ENCODE results near the gene TTYH2.
A peak's percentile ranks its signal among the peaks of the same experiment; 100 is the strongest.

The TTYH2 gene

GRCh38 chr17:74179576-74179975 lies 33.8 kb upstream of the TTYH2 start:
- no peak overlapping the region for H2AK5ac ChIP-seq (ENCODE audit: low read depth, low read length)
- H3K4me1 ChIP-seq (ENCODE audit: control insufficient read depth in 2 of 2, insufficient read depth in 1 of 2, low read depth in 1 of 2, low read length in 2 of 2), result peaks cover 0 to 15% of the 10 kb centered on the region in 2 donors
- no peaks in the 10 kb centered on the region for H3K36me3 ChIP-seq (replicated peaks in 1 of 2; ENCODE audit: control insufficient read depth in 2 of 2, insufficient read depth in 2 of 2, low read length in 2 of 2)
- H3K4ac ChIP-seq (ENCODE audit: low read length), result no peak overlapping the region
- H3K27ac ChIP-seq (replicated peaks; ENCODE audit: low read length), result no peak overlapping the region
- DNase-seq (ENCODE audit: low spot score), result no peak
- WGBS, 2 donors (ENCODE audit: extremely low coverage in 2 of 2, insufficient read length in 2 of 2, insufficient replicate concordance in 1 of 2), result no CpG with 5 or more reads among the region's 4 CpGs
- no peaks in the 10 kb centered on the region for H3K79me1 ChIP-seq (ENCODE audit: low read depth, low read length)
- no peak overlapping the region for H4K91ac ChIP-seq (ENCODE audit: low read depth, low read length, poor library complexity)
- peaks cover 0 to 52% (median 0%) of the 10 kb centered on the region in 3 experiments for H3K27me3 ChIP-seq (ENCODE audit: control insufficient read depth in 3 of 3, insufficient read depth in 3 of 3, low read depth in 1 of 3, low read length in 3 of 3)
- H2BK5ac ChIP-seq (ENCODE audit: low read length), result no peak overlapping the region
- H3K9ac ChIP-seq (ENCODE audit: low read depth, low read length, poor library complexity), result no peak overlapping the region
- no peak overlapping the region for H3K23ac ChIP-seq (ENCODE audit: low read depth, low read length, poor library complexity)
- H4K8ac ChIP-seq (ENCODE audit: low read depth, low read length), result no peak overlapping the region
- no peak overlapping the region for H2AFZ ChIP-seq (ENCODE audit: low read length)
- H3K4me2 ChIP-seq (ENCODE audit: insufficient read depth, low read length, poor library complexity, severe bottlenecking), result no peak overlapping the region
- no peak overlapping the region for H3K14ac ChIP-seq (ENCODE audit: low read length)
- H3K4me3 ChIP-seq (ENCODE audit: low read length in 2 of 2), result no peak overlapping the region
- no peaks in the 10 kb centered on the region for H3K9me3 ChIP-seq (replicated peaks in 1 of 2; ENCODE audit: control insufficient read depth in 2 of 2, insufficient read depth in 1 of 2, low read depth in 1 of 2, low read length in 2 of 2)
- H2BK15ac ChIP-seq (ENCODE audit: low read length), result no peak overlapping the region
- H3K18ac ChIP-seq (ENCODE audit: low read length), result no peak overlapping the region
- no peak overlapping the region for H2BK120ac ChIP-seq (ENCODE audit: low read depth, low read length)
- no peak overlapping the region for H2BK12ac ChIP-seq (ENCODE audit: low read length)

GRCh38 chr17:74180336-74180735 lies 33.0 kb upstream of the TTYH2 start:
- Histone ChIP-seq H2BK120ac (ENCODE audit: low read depth, low read length) (no peak overlapping the region), H2BK15ac (ENCODE audit: low read length) (peak overlapping the region; percentile 62), H2AK5ac (ENCODE audit: low read depth, low read length) (no peak overlapping the region), H2BK12ac (ENCODE audit: low read length) (no peak overlapping the region), H3K14ac (ENCODE audit: low read length) (no peak overlapping the region), H3K4me1 (ENCODE audit: control insufficient read depth in 2 of 2, insufficient read depth in 1 of 2, low read depth in 1 of 2, low read length in 2 of 2) (peaks cover 0 to 15% of the 10 kb centered on the region in 2 donors), H3K79me1 (ENCODE audit: low read depth, low read length) (no peaks in the 10 kb centered on the region), H3K18ac (ENCODE audit: low read length) (peak overlapping the region; percentile 88), H4K91ac (ENCODE audit: low read depth, low read length, poor library complexity) (no peak overlapping the region), H3K36me3 (replicated peaks in 1 of 2; ENCODE audit: control insufficient read depth in 2 of 2, insufficient read depth in 2 of 2, low read length in 2 of 2) (no peaks in the 10 kb centered on the region), H2AFZ (ENCODE audit: low read length) (peak overlapping the region; percentile 54), H2BK5ac (ENCODE audit: low read length) (no peak overlapping the region), H3K4ac (ENCODE audit: low read length) (no peak overlapping the region), H3K9ac (ENCODE audit: low read depth, low read length, poor library complexity) (peak overlapping the region; percentile 38), H3K4me3 (ENCODE audit: low read length in 2 of 2) (no peak overlapping the region), H3K9me3 (replicated peaks in 1 of 2; ENCODE audit: control insufficient read depth in 2 of 2, insufficient read depth in 1 of 2, low read depth in 1 of 2, low read length in 2 of 2) (no peaks in the 10 kb centered on the region), H4K8ac (ENCODE audit: low read depth, low read length) (no peak overlapping the region), H3K27me3 (ENCODE audit: control insufficient read depth in 3 of 3, insufficient read depth in 3 of 3, low read depth in 1 of 3, low read length in 3 of 3) (peaks cover 0 to 48% (median 0%) of the 10 kb centered on the region in 3 experiments), H3K23ac (ENCODE audit: low read depth, low read length, poor library complexity) (no peak overlapping the region), H3K4me2 (ENCODE audit: insufficient read depth, low read length, poor library complexity, severe bottlenecking) (no peak overlapping the region), H3K27ac (replicated peaks; ENCODE audit: low read length) (no peak overlapping the region)
- no CpG with 5 or more reads among the region's 8 CpGs for WGBS, 2 donors (ENCODE audit: extremely low coverage in 2 of 2, insufficient read length in 2 of 2, insufficient replicate concordance in 1 of 2)
- DNase-seq (ENCODE audit: low spot score), result no peak

DNA sequence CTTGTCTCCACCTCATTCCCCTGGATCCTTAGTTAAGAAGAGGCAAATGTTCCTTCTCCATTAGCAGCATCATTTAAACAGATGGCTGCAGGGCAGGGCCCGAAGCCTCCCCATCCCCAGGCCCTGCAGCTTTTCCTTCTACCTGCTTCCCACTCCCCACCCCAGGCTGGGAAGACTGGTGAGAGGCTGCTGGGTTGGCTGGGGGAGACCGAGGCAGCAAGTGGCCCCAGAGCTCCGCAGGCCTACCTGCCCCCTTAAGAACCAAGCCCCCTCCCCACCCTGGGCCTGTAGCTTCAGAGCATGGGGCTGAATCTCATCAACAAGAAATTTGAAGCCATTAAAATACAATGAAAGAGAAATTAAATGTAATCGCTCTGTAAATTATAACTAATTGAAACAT lies 32.0 kb upstream of the TTYH2 start:
- H3K36me3 ChIP-seq (replicated peaks in 1 of 2; ENCODE audit: control insufficient read depth in 2 of 2, insufficient read depth in 2 of 2, low read length in 2 of 2), result no peaks in the 10 kb centered on the region
- H3K23ac ChIP-seq (ENCODE audit: low read depth, low read length, poor library complexity), result no peak overlapping the region
- no CpG with 5 or more reads among the region's 4 CpGs for WGBS, 2 donors (ENCODE audit: extremely low coverage in 2 of 2, insufficient read length in 2 of 2, insufficient replicate concordance in 1 of 2)
- peaks cover 0 to under 1% of the 10 kb centered on the region in 2 donors for H3K9me3 ChIP-seq (replicated peaks in 1 of 2; ENCODE audit: control insufficient read depth in 2 of 2, insufficient read depth in 1 of 2, low read depth in 1 of 2, low read length in 2 of 2)
- H3K27me3 ChIP-seq (ENCODE audit: control insufficient read depth in 3 of 3, insufficient read depth in 3 of 3, low read depth in 1 of 3, low read length in 3 of 3), result peaks cover 0 to 48% (median 0%) of the 10 kb centered on the region in 3 experiments
- DNase-seq (ENCODE audit: low spot score), result no peak
- no peak overlapping the region for H3K4ac ChIP-seq (ENCODE audit: low read length)
- no peaks in the 10 kb centered on the region for H3K79me1 ChIP-seq (ENCODE audit: low read depth, low read length)
- H4K8ac ChIP-seq (ENCODE audit: low read depth, low read length), result no peak overlapping the region
- H2BK15ac ChIP-seq (ENCODE audit: low read length), result no peak overlapping the region
- no peak overlapping the region for H3K4me3 ChIP-seq (ENCODE audit: low read length in 2 of 2)
- H2AK5ac ChIP-seq (ENCODE audit: low read depth, low read length), result peak overlapping the region; percentile 17
- H2BK5ac ChIP-seq (ENCODE audit: low read length), result no peak overlapping the region
- no peak overlapping the region for H3K14ac ChIP-seq (ENCODE audit: low read length)
- H2BK120ac ChIP-seq (ENCODE audit: low read depth, low read length), result no peak overlapping the region
- H3K4me2 ChIP-seq (ENCODE audit: insufficient read depth, low read length, poor library complexity, severe bottlenecking), result no peak overlapping the region
- H4K91ac ChIP-seq (ENCODE audit: low read depth, low read length, poor library complexity), result no peak overlapping the region
- H3K27ac ChIP-seq (replicated peaks; ENCODE audit: low read length), result no peak overlapping the region
- H3K18ac ChIP-seq (ENCODE audit: low read length), result no peak overlapping the region
- H2BK12ac ChIP-seq (ENCODE audit: low read length), result no peak overlapping the region
- H2AFZ ChIP-seq (ENCODE audit: low read length), result no peak overlapping the region
- peaks cover 0 to 15% of the 10 kb centered on the region in 2 donors for H3K4me1 ChIP-seq (ENCODE audit: control insufficient read depth in 2 of 2, insufficient read depth in 1 of 2, low read depth in 1 of 2, low read length in 2 of 2)
- H3K9ac ChIP-seq (ENCODE audit: low read depth, low read length, poor library complexity), result no peak overlapping the region

- no peak overlapping the region for H3K14ac ChIP-seq (ENCODE audit: low read length)
- H4K8ac ChIP-seq (ENCODE audit: low read depth, low read length), result no peak overlapping the region
- no peak overlapping the region for H3K27ac ChIP-seq (replicated peaks; ENCODE audit: low read length)
- H2BK12ac ChIP-seq (ENCODE audit: low read length), result no peak overlapping the region
- H3K79me1 ChIP-seq (ENCODE audit: low read depth, low read length), result no peaks in the 10 kb centered on the region
- H2AFZ ChIP-seq (ENCODE audit: low read length), result no peak overlapping the region
- H2AK5ac ChIP-seq (ENCODE audit: low read depth, low read length), result peak overlapping the region; percentile 33
- H2BK15ac ChIP-seq (ENCODE audit: low read length), result no peak overlapping the region
- H3K23ac ChIP-seq (ENCODE audit: low read depth, low read length, poor library complexity), result no peak overlapping the region
- H3K4ac ChIP-seq (ENCODE audit: low read length), result no peak overlapping the region
- no peak overlapping the region for H3K9ac ChIP-seq (ENCODE audit: low read depth, low read length, poor library complexity)
- DNase-seq (ENCODE audit: low spot score), result no peak
- peak overlapping the region; percentile 44 for H3K18ac ChIP-seq (ENCODE audit: low read length)
- H2BK5ac ChIP-seq (ENCODE audit: low read length), result no peak overlapping the region
- peaks cover 0 to 2% of the 10 kb centered on the region in 2 donors for H3K9me3 ChIP-seq (replicated peaks in 1 of 2; ENCODE audit: control insufficient read depth in 2 of 2, insufficient read depth in 1 of 2, low read depth in 1 of 2, low read length in 2 of 2)
- no peak overlapping the region for H3K4me3 ChIP-seq (ENCODE audit: low read length in 2 of 2)
- H3K4me2 ChIP-seq (ENCODE audit: insufficient read depth, low read length, poor library complexity, severe bottlenecking), result no peak overlapping the region
- H3K4me1 ChIP-seq (ENCODE audit: control insufficient read depth in 2 of 2, insufficient read depth in 1 of 2, low read depth in 1 of 2, low read length in 2 of 2), result peaks cover 0 to 17% of the 10 kb centered on the region in 2 donors
- H3K27me3 ChIP-seq (ENCODE audit: control insufficient read depth in 3 of 3, insufficient read depth in 3 of 3, low read depth in 1 of 3, low read length in 3 of 3), result peaks cover 0 to 48% (median 0%) of the 10 kb centered on the region in 3 experiments
- H3K36me3 ChIP-seq (replicated peaks in 1 of 2; ENCODE audit: control insufficient read depth in 2 of 2, insufficient read depth in 2 of 2, low read length in 2 of 2), result no peaks in the 10 kb centered on the region
- no CpG with 5 or more reads among the region's 17 CpGs for WGBS, 2 donors (ENCODE audit: extremely low coverage in 2 of 2, insufficient read length in 2 of 2, insufficient replicate concordance in 1 of 2)
- no peak overlapping the region for H4K91ac ChIP-seq (ENCODE audit: low read depth, low read length, poor library complexity)
- no peak overlapping the region for H2BK120ac ChIP-seq (ENCODE audit: low read depth, low read length)
These were observed 31.2 kb upstream of the TTYH2 start for GRCh38 chr17:74182041-74182723.

Data from neuronal stem cell (in vitro differentiated cells).